ENCODE measurements around the gene NAPEPLD.
A peak's percentile ranks its signal among the peaks of the same experiment; 100 is the strongest.
"Not testable (repeated sequence)": the region's sequence is repeated elsewhere in the genome, so short reads cannot be mapped to it uniquely, and the experiment has no call there.

NAPEPLD gene

GRCh38 chr7:103083210-103083609, 65.7 kb downstream of the NAPEPLD start:
- H3K4me1 ChIP-seq (ENCODE audit: control insufficient read depth, insufficient read depth, low read length), result no peaks in the 10 kb centered on the region
- 94 to 98% methylated on average over 2 to 3 of the region's 3 CpGs for WGBS, 2 experiments
- H3K36me3 ChIP-seq (ENCODE audit: control insufficient read depth, insufficient read depth, low read length), result peaks cover 5% of the 10 kb centered on the region
- no peaks in the 10 kb centered on the region for H3K9me3 ChIP-seq (ENCODE audit: control insufficient read depth, low read length)
- no peak overlapping the region for H3K27ac ChIP-seq (ENCODE audit: insufficient read depth, low read depth, low read length, poor library complexity, severe bottlenecking)
- H3K4me3 ChIP-seq (ENCODE audit: insufficient read depth, low read depth, low read length), result no peak overlapping the region
- no peaks in the 10 kb centered on the region for H3K27me3 ChIP-seq (ENCODE audit: control insufficient read depth, insufficient read depth, low read length, poor library complexity, severe bottlenecking)

DNA sequence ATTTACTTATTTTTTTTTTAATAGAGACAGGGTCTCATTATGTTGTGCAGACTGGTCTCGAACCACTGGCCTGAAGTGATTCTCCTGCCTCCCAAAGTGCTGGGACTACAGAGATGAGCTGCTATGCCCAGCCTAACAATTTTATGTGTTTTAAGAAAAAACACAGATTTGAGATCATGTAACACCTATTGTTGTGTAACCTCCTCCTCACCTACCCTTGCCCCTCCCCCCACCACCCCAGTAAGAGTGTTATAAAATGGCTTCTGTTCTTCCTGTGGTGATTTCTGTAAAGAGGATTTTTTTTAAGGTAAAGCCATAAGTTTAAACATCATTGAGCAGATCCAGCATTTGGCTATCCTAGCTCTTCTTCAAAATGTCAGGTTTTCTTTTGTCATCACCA, 66.4 kb downstream of the NAPEPLD start:
- Histone ChIP-seq H3K4me3 (ENCODE audit: insufficient read depth, low read depth, low read length) (no peak overlapping the region), H3K27ac (ENCODE audit: insufficient read depth, low read depth, low read length, poor library complexity, severe bottlenecking) (no peak overlapping the region), H3K9me3 (ENCODE audit: control insufficient read depth, low read length) (no peaks in the 10 kb centered on the region), H3K4me1 (ENCODE audit: control insufficient read depth, insufficient read depth, low read length) (no peaks in the 10 kb centered on the region), H3K36me3 (ENCODE audit: control insufficient read depth, insufficient read depth, low read length) (peaks cover 5% of the 10 kb centered on the region), H3K27me3 (ENCODE audit: control insufficient read depth, insufficient read depth, low read length, poor library complexity, severe bottlenecking) (no peaks in the 10 kb centered on the region)
- WGBS, 2 experiments, result 92 to 100% methylated on average over 1 of the region's 1 CpG

DNA sequence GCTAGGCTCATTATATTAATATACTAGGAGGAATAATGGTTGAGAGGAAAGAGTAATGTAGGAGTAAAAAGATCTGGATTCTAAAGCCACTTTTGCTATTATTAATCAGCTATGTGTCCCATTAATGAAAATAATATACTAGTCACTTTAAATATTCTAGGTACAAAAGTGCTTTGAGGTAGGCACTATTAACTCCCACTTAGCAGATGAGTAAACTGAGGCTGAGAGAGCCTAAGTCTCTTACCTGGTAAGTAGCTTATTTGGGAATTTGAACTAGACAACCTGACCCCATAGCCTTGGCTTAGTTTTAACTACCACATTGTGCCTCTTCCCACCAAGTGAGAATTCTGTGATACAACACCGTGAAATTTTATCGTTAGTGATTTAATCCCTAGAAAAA, 68.0 kb downstream of the NAPEPLD start:
- H3K4me1 ChIP-seq (ENCODE audit: control insufficient read depth, insufficient read depth, low read length), result no peaks in the 10 kb centered on the region
- no peak overlapping the region for H3K4me3 ChIP-seq (ENCODE audit: insufficient read depth, low read depth, low read length)
- no peaks in the 10 kb centered on the region for H3K27me3 ChIP-seq (ENCODE audit: control insufficient read depth, insufficient read depth, low read length, poor library complexity, severe bottlenecking)
- no peaks in the 10 kb centered on the region for H3K9me3 ChIP-seq (ENCODE audit: control insufficient read depth, low read length)
- no CpG with 5 or more reads among the region's 2 CpGs for WGBS, 2 experiments
- H3K27ac ChIP-seq (ENCODE audit: insufficient read depth, low read depth, low read length, poor library complexity, severe bottlenecking), result no peak overlapping the region
- no peaks in the 10 kb centered on the region for H3K36me3 ChIP-seq (ENCODE audit: control insufficient read depth, insufficient read depth, low read length)

DNA sequence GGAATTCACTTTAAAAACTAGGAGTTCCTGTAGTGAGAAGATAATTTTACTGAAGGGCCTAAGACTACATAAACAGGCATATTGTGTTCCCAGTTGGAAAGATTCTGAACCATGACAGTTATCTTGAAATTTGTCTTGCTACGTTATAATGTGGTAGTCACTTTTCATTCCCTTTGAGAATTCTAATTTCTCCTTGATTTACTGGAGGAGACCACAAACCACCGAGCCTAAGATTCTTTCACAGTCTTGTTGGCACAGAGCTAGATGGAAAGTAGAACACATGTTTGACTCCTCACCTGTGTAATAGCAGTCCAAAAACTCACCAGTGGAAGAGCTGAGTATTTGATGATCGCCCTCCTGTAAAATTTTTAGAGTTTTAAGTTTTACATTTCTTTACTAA, 69.1 kb downstream of the NAPEPLD start:
- H3K27me3 ChIP-seq (ENCODE audit: control insufficient read depth, insufficient read depth, low read length, poor library complexity, severe bottlenecking), result no peaks in the 10 kb centered on the region
- H3K4me3 ChIP-seq (ENCODE audit: insufficient read depth, low read depth, low read length), result no peak overlapping the region
- H3K36me3 ChIP-seq (ENCODE audit: control insufficient read depth, insufficient read depth, low read length), result no peaks in the 10 kb centered on the region
- 97% methylated on average over 2 to 3 of the region's 3 CpGs for WGBS, 2 experiments
- H3K27ac ChIP-seq (ENCODE audit: insufficient read depth, low read depth, low read length, poor library complexity, severe bottlenecking), result no peak overlapping the region
- H3K9me3 ChIP-seq (ENCODE audit: control insufficient read depth, low read length), result no peaks in the 10 kb centered on the region
- no peaks in the 10 kb centered on the region for H3K4me1 ChIP-seq (ENCODE audit: control insufficient read depth, insufficient read depth, low read length)

DNA sequence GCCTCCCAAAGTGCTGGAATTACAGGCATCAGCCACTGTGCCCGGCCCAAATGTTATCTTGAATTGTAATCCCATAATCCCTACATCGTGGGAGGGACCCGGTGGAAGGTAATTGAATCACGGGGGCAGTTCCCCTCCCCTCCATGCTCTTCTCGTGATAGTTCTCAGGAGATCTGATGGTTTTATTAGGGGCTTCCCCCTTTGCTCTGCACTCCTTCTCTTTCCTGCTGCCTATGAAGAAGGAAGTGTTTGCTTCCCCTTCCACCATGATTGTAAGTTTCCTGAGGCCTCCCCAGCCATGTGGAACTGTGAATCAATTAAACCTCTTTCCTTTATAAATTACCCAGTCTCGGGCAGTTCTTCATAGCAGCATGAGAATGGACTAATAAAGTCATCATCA, 70.7 kb downstream of the NAPEPLD start:
- 91 to 95% methylated on average over 5 to 6 of the region's 6 CpGs for WGBS, 2 experiments
- not testable (repeated sequence) for H3K9me3 ChIP-seq (ENCODE audit: control insufficient read depth, low read length); H3K36me3 ChIP-seq (ENCODE audit: control insufficient read depth, insufficient read depth, low read length); H3K27me3 ChIP-seq (ENCODE audit: control insufficient read depth, insufficient read depth, low read length, poor library complexity, severe bottlenecking); H3K27ac ChIP-seq (ENCODE audit: insufficient read depth, low read depth, low read length, poor library complexity, severe bottlenecking); H3K4me3 ChIP-seq (ENCODE audit: insufficient read depth, low read depth, low read length); H3K4me1 ChIP-seq (ENCODE audit: control insufficient read depth, insufficient read depth, low read length)

DNA sequence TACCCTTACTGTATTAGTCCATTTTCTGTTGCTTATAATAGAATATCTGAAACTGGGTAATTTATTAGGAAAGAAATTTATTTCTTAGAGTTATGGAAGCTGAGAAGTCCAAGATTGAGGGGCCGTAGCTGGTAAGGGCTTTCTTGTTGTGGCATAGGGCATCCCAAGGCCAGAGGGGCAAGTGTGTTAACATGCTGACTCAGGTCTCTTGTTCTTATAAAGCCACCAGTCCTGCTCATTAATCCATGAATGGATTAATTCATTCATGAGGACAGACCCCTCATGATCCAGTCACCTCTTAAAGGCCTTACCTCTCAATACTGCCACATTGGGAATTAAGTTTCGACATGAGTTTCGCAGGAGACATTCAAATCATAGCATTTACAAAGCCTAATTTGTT, 71.6 kb downstream of the NAPEPLD start:
- no peak overlapping the region for H3K4me3 ChIP-seq (ENCODE audit: insufficient read depth, low read depth, low read length)
- H3K27me3 ChIP-seq (ENCODE audit: control insufficient read depth, insufficient read depth, low read length, poor library complexity, severe bottlenecking), result no peaks in the 10 kb centered on the region
- H3K4me1 ChIP-seq (ENCODE audit: control insufficient read depth, insufficient read depth, low read length), result no peaks in the 10 kb centered on the region
- WGBS, 2 experiments, result 96 to 100% methylated on average over 2 to 3 of the region's 3 CpGs
- H3K27ac ChIP-seq (ENCODE audit: insufficient read depth, low read depth, low read length, poor library complexity, severe bottlenecking), result no peak overlapping the region
- no peaks in the 10 kb centered on the region for H3K9me3 ChIP-seq (ENCODE audit: control insufficient read depth, low read length)
- H3K36me3 ChIP-seq (ENCODE audit: control insufficient read depth, insufficient read depth, low read length), result no peaks in the 10 kb centered on the region

DNA sequence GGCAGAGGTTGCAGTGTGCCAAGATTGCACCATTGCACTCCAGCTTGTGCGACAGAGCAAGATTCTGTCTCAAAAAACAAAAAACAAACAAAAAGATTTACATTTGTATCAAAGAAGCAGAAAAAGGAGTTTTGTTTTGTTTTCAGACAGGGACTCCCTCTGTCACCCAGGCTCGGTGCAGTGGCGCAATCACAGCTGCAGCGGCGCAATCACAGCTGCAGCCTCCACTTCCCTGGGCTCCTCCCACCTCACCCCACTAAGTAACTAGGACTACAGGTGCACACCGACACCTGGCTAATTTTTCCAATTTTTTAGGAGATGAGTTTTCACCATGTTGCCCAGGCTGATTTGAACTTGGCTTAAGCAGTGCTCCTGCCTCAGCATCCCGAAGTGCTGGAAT, 72.1 kb downstream of the NAPEPLD start:
- Histone ChIP-seq H3K27me3 (ENCODE audit: control insufficient read depth, insufficient read depth, low read length, poor library complexity, severe bottlenecking) (no peaks in the 10 kb centered on the region), H3K4me3 (ENCODE audit: insufficient read depth, low read depth, low read length) (no peak overlapping the region), H3K4me1 (ENCODE audit: control insufficient read depth, insufficient read depth, low read length) (no peaks in the 10 kb centered on the region), H3K27ac (ENCODE audit: insufficient read depth, low read depth, low read length, poor library complexity, severe bottlenecking) (no peak overlapping the region), H3K36me3 (ENCODE audit: control insufficient read depth, insufficient read depth, low read length) (no peaks in the 10 kb centered on the region), H3K9me3 (ENCODE audit: control insufficient read depth, low read length) (no peaks in the 10 kb centered on the region)
- WGBS, 2 experiments, result 83% methylated on average over 7 of the region's 7 CpGs

- peak overlapping the region; percentile 78 for H3K27ac ChIP-seq (ENCODE audit: insufficient read depth, low read depth, low read length, poor library complexity, severe bottlenecking)
- peak overlapping the region; percentile 82 for H3K4me3 ChIP-seq (ENCODE audit: insufficient read depth, low read depth, low read length)
- no peaks in the 10 kb centered on the region for H3K27me3 ChIP-seq (ENCODE audit: control insufficient read depth, insufficient read depth, low read length, poor library complexity, severe bottlenecking)
- WGBS, 2 experiments, result 1 to 2% methylated on average over 36 of the region's 36 CpGs
- no peaks in the 10 kb centered on the region for H3K9me3 ChIP-seq (ENCODE audit: control insufficient read depth, low read length)
- no peaks in the 10 kb centered on the region for H3K4me1 ChIP-seq (ENCODE audit: control insufficient read depth, insufficient read depth, low read length)
- H3K36me3 ChIP-seq (ENCODE audit: control insufficient read depth, insufficient read depth, low read length), result no peaks in the 10 kb centered on the region
These were observed 73.5 kb downstream of the NAPEPLD start for GRCh38 chr7:103075337-103075918.

DNA sequence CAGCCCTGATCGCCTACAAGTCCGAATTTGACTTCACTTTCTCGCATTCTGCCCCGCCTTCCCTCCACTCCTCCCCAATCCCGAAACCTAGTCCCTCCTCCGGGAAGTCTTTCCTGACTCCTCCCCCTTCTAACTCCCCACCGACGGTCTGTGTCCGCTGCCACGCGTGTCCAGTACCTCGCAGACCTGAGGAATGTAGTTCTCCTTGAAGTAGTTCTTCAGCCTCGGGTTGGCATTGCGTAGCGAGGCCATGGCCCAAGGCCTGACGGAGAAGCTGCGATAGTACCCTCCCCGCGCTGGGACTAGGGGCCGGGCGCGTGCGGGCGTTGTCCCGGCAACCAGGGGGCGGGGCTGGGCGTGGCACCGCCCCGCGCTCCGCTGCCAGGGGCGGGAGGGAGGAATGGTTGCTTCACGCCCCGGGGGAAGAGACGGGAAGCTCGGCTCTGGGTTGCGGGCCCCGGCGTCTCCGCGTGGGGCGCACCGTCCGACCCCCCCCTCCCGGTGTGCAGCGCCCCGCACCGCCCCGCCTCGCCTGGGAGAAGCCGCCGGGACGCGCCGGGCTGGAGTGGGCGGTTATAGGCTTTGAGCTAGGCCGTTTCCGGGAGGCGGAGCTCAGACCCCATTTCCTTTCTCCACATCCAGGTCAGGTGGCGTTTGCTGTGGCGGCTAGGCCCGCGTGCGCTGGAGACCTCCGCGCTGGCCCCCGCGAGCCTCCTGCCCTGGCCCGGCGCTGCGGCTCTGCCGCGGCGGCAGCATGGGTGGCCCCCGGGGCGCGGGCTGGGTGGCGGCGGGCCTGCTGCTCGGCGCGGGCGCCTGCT, 74.2 kb downstream of the NAPEPLD start, which contains the start of the genes ARMC10 and FBXL13:
TSS of gene ARMC10 (plus strand) at position 622 of the 818 bp plus-strand sequence. CDS start at position 755, 133 bp downstream.
TSS of gene FBXL13 (minus strand) at position 278 of the 818 bp plus-strand sequence.
- H3K4me3 ChIP-seq (ENCODE audit: insufficient read depth, low read depth, low read length), result peak within 1 kb of the TSS; percentile 82
- H3K9me3 ChIP-seq (ENCODE audit: control insufficient read depth, low read length), result no peaks in the 10 kb centered on the region
- H3K27me3 ChIP-seq (ENCODE audit: control insufficient read depth, insufficient read depth, low read length, poor library complexity, severe bottlenecking), result no peaks in the 10 kb centered on the region
- 1 to 3% methylated on average over 83 of the region's 83 CpGs for WGBS, 2 experiments
- H3K36me3 ChIP-seq (ENCODE audit: control insufficient read depth, insufficient read depth, low read length), result no peaks in the 10 kb centered on the region
- H3K27ac ChIP-seq (ENCODE audit: insufficient read depth, low read depth, low read length, poor library complexity, severe bottlenecking), result peak within 1 kb of the TSS; percentile 78
- H3K4me1 ChIP-seq (ENCODE audit: control insufficient read depth, insufficient read depth, low read length), result no peaks in the 10 kb centered on the region

DNA sequence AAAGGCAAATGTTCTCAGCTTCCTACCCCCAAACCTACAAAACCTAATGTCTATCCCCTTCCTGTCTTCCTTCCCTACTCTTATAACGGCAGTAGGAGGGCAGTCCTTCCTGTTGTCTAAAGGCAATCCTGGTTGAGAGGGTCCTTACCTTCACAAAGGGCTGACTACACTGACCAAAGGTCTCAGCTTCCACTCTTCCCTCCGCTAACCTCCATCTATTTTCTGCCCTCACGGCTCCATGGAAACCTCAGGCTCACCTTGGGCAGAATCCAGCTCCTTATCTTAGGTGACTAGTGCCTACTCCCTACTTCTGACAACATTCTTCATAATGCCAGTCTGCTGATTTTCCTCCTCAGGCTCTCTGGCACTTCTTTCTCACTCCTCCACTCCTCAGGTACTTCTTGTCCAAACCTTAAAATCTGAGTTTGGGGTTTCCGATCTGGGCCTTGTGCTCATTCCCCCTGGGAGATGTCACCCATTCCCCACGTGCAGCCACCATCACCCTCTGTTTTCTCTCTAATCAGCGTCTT, 74.8 kb downstream of the NAPEPLD start:
- Histone ChIP-seq H3K36me3 (ENCODE audit: control insufficient read depth, insufficient read depth, low read length) (no peaks in the 10 kb centered on the region), H3K27ac (ENCODE audit: insufficient read depth, low read depth, low read length, poor library complexity, severe bottlenecking) (peak overlapping the region; percentile 78), H3K9me3 (ENCODE audit: control insufficient read depth, low read length) (no peaks in the 10 kb centered on the region), H3K4me3 (ENCODE audit: insufficient read depth, low read depth, low read length) (peak overlapping the region; percentile 82), H3K27me3 (ENCODE audit: control insufficient read depth, insufficient read depth, low read length, poor library complexity, severe bottlenecking) (no peaks in the 10 kb centered on the region), H3K4me1 (ENCODE audit: control insufficient read depth, insufficient read depth, low read length) (no peaks in the 10 kb centered on the region)
- 15 to 18% methylated on average over 6 of the region's 6 CpGs for WGBS, 2 experiments

Measured in ectodermal cell (in vitro differentiated cells).